Measurements from ENCODE around the gene DTWD2.
"Not testable (repeated sequence)": the region's sequence is repeated elsewhere in the genome, so short reads cannot be mapped to it uniquely, and the experiment has no call there.

GRCh38 chr5:118876852-118877251 lies 111.5 kb downstream of the DTWD2 start:
- TF ChIP-seq, protein P1, sequence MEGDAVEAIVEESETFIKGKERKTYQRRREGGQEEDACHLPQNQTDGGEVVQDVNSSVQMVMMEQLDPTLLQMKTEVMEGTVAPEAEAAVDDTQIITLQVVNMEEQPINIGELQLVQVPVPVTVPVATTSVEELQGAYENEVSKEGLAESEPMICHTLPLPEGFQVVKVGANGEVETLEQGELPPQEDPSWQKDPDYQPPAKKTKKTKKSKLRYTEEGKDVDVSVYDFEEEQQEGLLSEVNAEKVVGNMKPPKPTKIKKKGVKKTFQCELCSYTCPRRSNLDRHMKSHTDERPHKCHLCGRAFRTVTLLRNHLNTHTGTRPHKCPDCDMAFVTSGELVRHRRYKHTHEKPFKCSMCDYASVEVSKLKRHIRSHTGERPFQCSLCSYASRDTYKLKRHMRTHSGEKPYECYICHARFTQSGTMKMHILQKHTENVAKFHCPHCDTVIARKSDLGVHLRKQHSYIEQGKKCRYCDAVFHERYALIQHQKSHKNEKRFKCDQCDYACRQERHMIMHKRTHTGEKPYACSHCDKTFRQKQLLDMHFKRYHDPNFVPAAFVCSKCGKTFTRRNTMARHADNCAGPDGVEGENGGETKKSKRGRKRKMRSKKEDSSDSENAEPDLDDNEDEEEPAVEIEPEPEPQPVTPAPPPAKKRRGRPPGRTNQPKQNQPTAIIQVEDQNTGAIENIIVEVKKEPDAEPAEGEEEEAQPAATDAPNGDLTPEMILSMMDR (IDR thresholded peaks at IDR 0.05; ENCODE audit: poor library complexity, severe bottlenecking) = not testable (repeated sequence)
- not testable (repeated sequence) for TF ChIP-seq EZH2 (IDR thresholded peaks at IDR 0.05; ENCODE audit: borderline replicate concordance, insufficient read depth, low read length, poor library complexity, severe bottlenecking); MXI1 (conservative IDR thresholded peaks at IDR 0.05; ENCODE audit: poor library complexity, severe bottlenecking); SMC3 (conservative IDR thresholded peaks at IDR 0.05; ENCODE audit: poor library complexity); REST (IDR thresholded peaks at IDR 0.05; ENCODE audit: borderline replicate concordance); EP300 (conservative IDR thresholded peaks at IDR 0.05; ENCODE audit: poor library complexity, severe bottlenecking); POLR2AphosphoS5 (IDR thresholded peaks at IDR 0.05); RAD21 (conservative IDR thresholded peaks at IDR 0.05)

Data from neural cell (in vitro differentiated cells).